HepG2 (cell line): ENCODE results near the gene MTMR10. TPM values are rescaled to one million over a fixed set of nuclear protein-coding genes. Genes with fewer than 3 reads are reported as not detected.

Experiments used
- BRD4 ChIP-seq: sonication (generic); formaldehyde crosslinking; IDR thresholded peaks from 2 replicates; pipeline ENCODE4 v1.4.0; 2020; ENCODE audit warnings: missing genetic modification reagents
- CBX1 ChIP-seq: IDR thresholded peaks from one replicate; pipeline ENCODE4 v1.6.1; 2016; ENCODE audit warnings: antibody characterized with exemption, low read depth
- CHD4 ChIP-seq: fragments of 200-600 bp; sonication (generic); IDR thresholded peaks from 2 replicates; pipeline ENCODE4 v1.7.0; 2017; ENCODE audit warnings: mild to moderate bottlenecking, low read length, borderline replicate concordance
- GATAD1 ChIP-seq: IDR thresholded peaks from 2 replicates; pipeline ENCODE4 v1.6.1; 2016; ENCODE audit warnings: missing genetic modification reagents, missing compliant biosample characterization
- KMT2B ChIP-seq: IDR thresholded peaks from 2 replicates; pipeline ENCODE4 v1.6.1; 2016; ENCODE audit warnings: missing genetic modification reagents, missing compliant biosample characterization
- MED1 ChIP-seq: sonication (generic); formaldehyde crosslinking; IDR thresholded peaks from 2 replicates; pipeline ENCODE4 v1.4.0; 2020; ENCODE audit warnings: missing genetic modification reagents
- PLRG1 ChIP-seq: fragments of 450-650 bp; conservative IDR thresholded peaks from 2 replicates; pipeline ENCODE4 v1.6.1; 2016
- RFXANK ChIP-seq: IDR thresholded peaks from 2 replicates; pipeline ENCODE4 v1.6.1; 2016
- SP4 ChIP-seq: sonication (generic); formaldehyde crosslinking; IDR thresholded peaks from 2 replicates; pipeline ENCODE4 v1.8.1; 2023; ENCODE audit warnings: mild to moderate bottlenecking, missing genetic modification reagents
- SRSF1 ChIP-seq: fragments of 200-400 bp; formaldehyde crosslinking; optimal IDR thresholded peaks from 2 replicates; pipeline ENCODE3; 2017; ENCODE audit warnings: mild to moderate bottlenecking, low read depth, low read length, moderate library complexity
- ZFP62 ChIP-seq: sonication (generic); formaldehyde crosslinking; IDR thresholded peaks from 2 replicates; pipeline ENCODE4 v1.4.0; 2020; ENCODE audit warnings: missing genetic modification reagents
- ZFP82 ChIP-seq: sonication (generic); formaldehyde crosslinking; IDR thresholded peaks from 2 replicates; pipeline ENCODE4 v1.5.1; 2020; ENCODE audit warnings: mild to moderate bottlenecking, missing genetic modification reagents, borderline replicate concordance
- ZNF225 ChIP-seq: sonication (generic); formaldehyde crosslinking; IDR thresholded peaks from 2 replicates; pipeline ENCODE4 v1.4.0; 2020; ENCODE audit warnings: mild to moderate bottlenecking, missing genetic modification reagents
- ZNF350 ChIP-seq: sonication (generic); formaldehyde crosslinking; IDR thresholded peaks from 2 replicates; pipeline ENCODE4 v1.4.0; 2020; ENCODE audit warnings: mild to moderate bottlenecking, low read depth, missing genetic modification reagents, borderline replicate concordance
- ZNF550 ChIP-seq: sonication (generic); formaldehyde crosslinking; IDR thresholded peaks from 2 replicates; pipeline ENCODE4 v1.4.0; 2020; ENCODE audit warnings: mild to moderate bottlenecking, missing genetic modification reagents, borderline replicate concordance
- ZSCAN20 ChIP-seq: sonication (generic); formaldehyde crosslinking; IDR thresholded peaks from 2 replicates; pipeline ENCODE4 v1.4.0; 2020; ENCODE audit warnings: missing genetic modification reagents, mild to moderate bottlenecking, borderline replicate concordance
- ZSCAN21 ChIP-seq: sonication (generic); formaldehyde crosslinking; IDR thresholded peaks from 2 replicates; pipeline ENCODE4 v1.8.0; 2022; ENCODE audit warnings: mild to moderate bottlenecking, missing genetic modification reagents, moderate library complexity, borderline replicate concordance
- polyA plus RNA-seq, 8 experiments: library from polyadenylated mRNA; depleted of rRNA in 3 of 8; stranded (reverse) in 7 of 8; unstranded in 1 of 8; fragments of >200 nt; fragmentation: Illumina TruSeq in 4 of 8; extraction: Trizol in 4 of 8; gene quantifications; 2 replicates each; pipeline versions ENCODE4 v1.2.1 to v1.2.3, GENCODE V29; 2011 to 2016; ENCODE audit warnings: low read depth in 4 of 8, missing spikeins in 1 of 8, mixed read lengths in 1 of 8; ENCODE audit not compliant: insufficient read depth in 1 of 8
- total RNA-seq, 5 experiments: library from RNA; depleted of rRNA; stranded (reverse); fragments of >200 nt; fragmentation: Illumina TruSeq; extraction: Trizol; gene quantifications; 2 replicates each; pipeline ENCODE4 v1.2.3, GENCODE V29; 2016; ENCODE audit warnings: low read depth in 1 of 5
- TF ChIP-seq, protein P1 (sequence below): sonication (generic); formaldehyde crosslinking; IDR thresholded peaks from 2 replicates; pipeline ENCODE4 v1.8.0; 2022; ENCODE audit warnings: mild to moderate bottlenecking, missing genetic modification reagents, moderate library complexity
- TF ChIP-seq, protein P2 (sequence below): sonication (generic); formaldehyde crosslinking; IDR thresholded peaks from 2 replicates; pipeline ENCODE4 v1.4.0; 2020; ENCODE audit warnings: missing genetic modification reagents
- TF ChIP-seq, protein P3 (sequence below): sonication (generic); formaldehyde crosslinking; IDR thresholded peaks from 2 replicates; pipeline ENCODE4 v1.9.0; 2021; ENCODE audit warnings: missing genetic modification reagents, borderline replicate concordance
- TF ChIP-seq, protein P4 (sequence below): sonication (generic); formaldehyde crosslinking; IDR thresholded peaks from 2 replicates; pipeline ENCODE4 v1.5.0; 2020; ENCODE audit warnings: missing genetic modification reagents

Gene MTMR10
- total and polyA plus RNA-seq, 2 of the 13 experiments (the other 11 are each of a cell fraction or from before 2014, with no cell fraction given): 10.2 to 17.4 TPM

DNA sequence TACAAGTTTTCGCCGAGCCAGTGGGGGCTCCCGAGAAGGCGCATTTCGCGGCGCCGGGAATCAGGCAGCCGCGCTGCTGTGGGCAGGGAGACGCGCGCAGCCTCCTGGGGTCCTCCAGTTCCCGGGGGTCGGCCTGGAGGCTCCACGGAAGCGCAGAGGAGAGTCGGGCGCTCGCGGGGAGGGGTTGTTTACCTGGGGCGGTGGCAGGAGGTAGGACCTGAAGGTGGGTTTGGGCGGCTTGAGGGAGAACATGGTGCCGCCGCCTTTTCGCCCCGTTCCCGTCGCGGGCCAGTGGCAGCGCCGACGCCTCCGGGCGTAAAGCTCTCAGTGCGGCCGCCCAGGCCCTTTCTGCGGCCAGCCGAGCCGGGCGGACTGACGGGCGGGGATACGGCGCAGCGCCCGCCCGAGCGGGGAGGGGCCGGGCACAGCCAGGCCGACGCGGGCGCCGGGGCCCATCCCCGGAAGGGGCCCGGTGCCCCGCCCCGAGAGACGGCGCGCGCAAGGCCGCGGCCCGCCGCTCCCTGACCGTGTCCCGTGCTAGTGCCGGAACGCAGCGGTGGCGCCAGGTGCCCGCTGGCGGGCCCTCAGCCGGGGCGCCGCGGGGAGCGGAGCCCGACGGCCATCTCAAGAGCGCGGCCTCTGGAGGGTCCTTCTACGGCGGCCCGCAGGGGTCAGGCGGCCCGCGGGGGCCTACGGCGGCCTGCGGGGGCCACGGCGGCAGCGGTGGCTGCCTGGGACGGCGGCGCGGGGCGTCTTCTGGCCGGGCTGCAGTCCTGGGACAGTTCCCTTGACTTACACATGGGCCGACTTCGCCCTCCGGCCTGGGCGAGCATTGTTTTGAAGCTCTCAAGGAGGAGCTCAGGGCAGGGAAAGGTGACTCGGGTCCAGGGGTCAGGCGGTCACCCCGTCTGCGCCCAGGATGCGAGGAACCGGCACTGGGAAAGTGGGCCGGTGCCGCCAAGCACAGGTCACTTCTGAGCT, at the start of gene MTMR10 (continued):
- TF ChIP-seq CHD4 (no peak), CBX1 (peak; percentile 14), ZNF225 (CRISPR knock-in tag) (peak; percentile 61), GATAD1 (CRISPR knock-in tag) (peak; percentile 48; the same call in 1 of the 2 replicates), SRSF1 (peak; percentile 62), MED1 (CRISPR knock-in tag) (peak; percentile 38; the same call in 1 of the 2 replicates), ZNF350 (CRISPR knock-in tag) (peak; percentile 66; the same call in 1 of the 2 replicates), KMT2B (CRISPR knock-in tag) (no peak), BRD4 (CRISPR knock-in tag) (peak; percentile 43; the same call in 1 of the 2 replicates), ZSCAN21 (CRISPR knock-in tag) (peak; percentile 79; the same call in 1 of the 2 replicates), PLRG1 (no peak), ZSCAN20 (CRISPR knock-in tag) (peak; percentile 71; the same call in 1 of the 2 replicates), ZFP82 (CRISPR knock-in tag) (peak; percentile 74; the same call in 1 of the 2 replicates), ZFP62 (CRISPR knock-in tag) (no peak), RFXANK (CRISPR knock-in tag) (0 out of 2 replicates have a peak, but pooled peaks have one; percentile 8), SP4 (CRISPR knock-in tag) (peak; percentile 82), ZNF550 (CRISPR knock-in tag) (no peak)
- TF ChIP-seq, protein P1, sequence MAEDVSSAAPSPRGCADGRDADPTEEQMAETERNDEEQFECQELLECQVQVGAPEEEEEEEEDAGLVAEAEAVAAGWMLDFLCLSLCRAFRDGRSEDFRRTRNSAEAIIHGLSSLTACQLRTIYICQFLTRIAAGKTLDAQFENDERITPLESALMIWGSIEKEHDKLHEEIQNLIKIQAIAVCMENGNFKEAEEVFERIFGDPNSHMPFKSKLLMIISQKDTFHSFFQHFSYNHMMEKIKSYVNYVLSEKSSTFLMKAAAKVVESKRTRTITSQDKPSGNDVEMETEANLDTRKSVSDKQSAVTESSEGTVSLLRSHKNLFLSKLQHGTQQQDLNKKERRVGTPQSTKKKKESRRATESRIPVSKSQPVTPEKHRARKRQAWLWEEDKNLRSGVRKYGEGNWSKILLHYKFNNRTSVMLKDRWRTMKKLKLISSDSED: no peak
- TF ChIP-seq, protein P2, sequence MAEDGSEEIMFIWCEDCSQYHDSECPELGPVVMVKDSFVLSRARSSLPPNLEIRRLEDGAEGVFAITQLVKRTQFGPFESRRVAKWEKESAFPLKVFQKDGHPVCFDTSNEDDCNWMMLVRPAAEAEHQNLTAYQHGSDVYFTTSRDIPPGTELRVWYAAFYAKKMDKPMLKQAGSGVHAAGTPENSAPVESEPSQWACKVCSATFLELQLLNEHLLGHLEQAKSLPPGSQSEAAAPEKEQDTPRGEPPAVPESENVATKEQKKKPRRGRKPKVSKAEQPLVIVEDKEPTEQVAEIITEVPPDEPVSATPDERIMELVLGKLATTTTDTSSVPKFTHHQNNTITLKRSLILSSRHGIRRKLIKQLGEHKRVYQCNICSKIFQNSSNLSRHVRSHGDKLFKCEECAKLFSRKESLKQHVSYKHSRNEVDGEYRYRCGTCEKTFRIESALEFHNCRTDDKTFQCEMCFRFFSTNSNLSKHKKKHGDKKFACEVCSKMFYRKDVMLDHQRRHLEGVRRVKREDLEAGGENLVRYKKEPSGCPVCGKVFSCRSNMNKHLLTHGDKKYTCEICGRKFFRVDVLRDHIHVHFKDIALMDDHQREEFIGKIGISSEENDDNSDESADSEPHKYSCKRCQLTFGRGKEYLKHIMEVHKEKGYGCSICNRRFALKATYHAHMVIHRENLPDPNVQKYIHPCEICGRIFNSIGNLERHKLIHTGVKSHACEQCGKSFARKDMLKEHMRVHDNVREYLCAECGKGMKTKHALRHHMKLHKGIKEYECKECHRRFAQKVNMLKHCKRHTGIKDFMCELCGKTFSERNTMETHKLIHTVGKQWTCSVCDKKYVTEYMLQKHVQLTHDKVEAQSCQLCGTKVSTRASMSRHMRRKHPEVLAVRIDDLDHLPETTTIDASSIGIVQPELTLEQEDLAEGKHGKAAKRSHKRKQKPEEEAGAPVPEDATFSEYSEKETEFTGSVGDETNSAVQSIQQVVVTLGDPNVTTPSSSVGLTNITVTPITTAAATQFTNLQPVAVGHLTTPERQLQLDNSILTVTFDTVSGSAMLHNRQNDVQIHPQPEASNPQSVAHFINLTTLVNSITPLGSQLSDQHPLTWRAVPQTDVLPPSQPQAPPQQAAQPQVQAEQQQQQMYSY (CRISPR knock-in tag): peak; percentile 7; the same call in 1 of the 2 replicates
- TF ChIP-seq, protein P3, sequence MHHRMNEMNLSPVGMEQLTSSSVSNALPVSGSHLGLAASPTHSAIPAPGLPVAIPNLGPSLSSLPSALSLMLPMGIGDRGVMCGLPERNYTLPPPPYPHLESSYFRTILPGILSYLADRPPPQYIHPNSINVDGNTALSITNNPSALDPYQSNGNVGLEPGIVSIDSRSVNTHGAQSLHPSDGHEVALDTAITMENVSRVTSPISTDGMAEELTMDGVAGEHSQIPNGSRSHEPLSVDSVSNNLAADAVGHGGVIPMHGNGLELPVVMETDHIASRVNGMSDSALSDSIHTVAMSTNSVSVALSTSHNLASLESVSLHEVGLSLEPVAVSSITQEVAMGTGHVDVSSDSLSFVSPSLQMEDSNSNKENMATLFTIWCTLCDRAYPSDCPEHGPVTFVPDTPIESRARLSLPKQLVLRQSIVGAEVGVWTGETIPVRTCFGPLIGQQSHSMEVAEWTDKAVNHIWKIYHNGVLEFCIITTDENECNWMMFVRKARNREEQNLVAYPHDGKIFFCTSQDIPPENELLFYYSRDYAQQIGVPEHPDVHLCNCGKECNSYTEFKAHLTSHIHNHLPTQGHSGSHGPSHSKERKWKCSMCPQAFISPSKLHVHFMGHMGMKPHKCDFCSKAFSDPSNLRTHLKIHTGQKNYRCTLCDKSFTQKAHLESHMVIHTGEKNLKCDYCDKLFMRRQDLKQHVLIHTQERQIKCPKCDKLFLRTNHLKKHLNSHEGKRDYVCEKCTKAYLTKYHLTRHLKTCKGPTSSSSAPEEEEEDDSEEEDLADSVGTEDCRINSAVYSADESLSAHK (CRISPR knock-in tag): no peak
- TF ChIP-seq, protein P4, sequence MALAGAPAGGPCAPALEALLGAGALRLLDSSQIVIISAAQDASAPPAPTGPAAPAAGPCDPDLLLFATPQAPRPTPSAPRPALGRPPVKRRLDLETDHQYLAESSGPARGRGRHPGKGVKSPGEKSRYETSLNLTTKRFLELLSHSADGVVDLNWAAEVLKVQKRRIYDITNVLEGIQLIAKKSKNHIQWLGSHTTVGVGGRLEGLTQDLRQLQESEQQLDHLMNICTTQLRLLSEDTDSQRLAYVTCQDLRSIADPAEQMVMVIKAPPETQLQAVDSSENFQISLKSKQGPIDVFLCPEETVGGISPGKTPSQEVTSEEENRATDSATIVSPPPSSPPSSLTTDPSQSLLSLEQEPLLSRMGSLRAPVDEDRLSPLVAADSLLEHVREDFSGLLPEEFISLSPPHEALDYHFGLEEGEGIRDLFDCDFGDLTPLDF: 0 out of 2 replicates have a peak, but pooled peaks have one; percentile 24
